Esophagus squamous epithelium (tissue), 5 donors: ENCODE data around the gene PRPSAP2. TPM values are rescaled to one million over a fixed set of nuclear protein-coding genes. Genes with fewer than 3 reads are reported as not detected.
A peak's percentile ranks its signal among the peaks of the same experiment; 100 is the strongest.

Experiments used
- DNase-seq: peaks from one replicate; lab custom pipeline; 2025; lab: John Stamatoyannopoulos, UW
- H3K27ac ChIP-seq, 4 donors: fragments of 200-600 bp; sonication (generic); one replicate each; pipeline ENCODE4 v1.5.1; 2016 to 2019; ENCODE audit warnings: mild to moderate bottlenecking in 1 of 4
- H3K27me3 ChIP-seq, 4 donors: fragments of 200-600 bp; sonication (generic); 1 replicate in 3 of 4; 2 replicates in 1 of 4; pipeline versions ENCODE4 v1.5.1 to v1.6.0; 2017 to 2021; ENCODE audit warnings: antibody characterized with exemption in 1 of 4
- H3K36me3 ChIP-seq, 3 donors: fragments of 200-600 bp; sonication (generic); one replicate each; pipeline ENCODE4 v1.5.1; 2016 to 2019
- H3K4me1 ChIP-seq, 3 donors: fragments of 200-600 bp; sonication (generic); one replicate each; pipeline ENCODE4 v1.5.1; 2017 to 2019
- H3K4me3 ChIP-seq, 4 donors: fragments of 200-600 bp; sonication (generic); 1 replicate in 3 of 4; 2 replicates in 1 of 4; pipeline ENCODE4 v1.5.1; 2016 to 2019; ENCODE audit warnings: mild to moderate bottlenecking in 2 of 4, moderate library complexity in 1 of 4
- H3K9me3 ChIP-seq, 3 donors: fragments of 200-600 bp; sonication (generic); one replicate each; pipeline ENCODE4 v1.5.1; 2016 to 2019
- POLR2A ChIP-seq, 4 donors: fragments of 450-650 bp; IDR thresholded peaks; one replicate each; pipeline ENCODE4 v1.6.1; 2017; ENCODE audit warnings: antibody characterized with exemption in 4 of 4, mild to moderate bottlenecking in 4 of 4, moderate library complexity in 3 of 4
- WGBS, 2 donors: methylation state at CpG; one replicate each; pipeline ENCODE4 v1.1.5; 2018; 5-methylcytosine and 5-hydroxymethylcytosine counted together
- intact Hi-C: fragments of 100-400 bp; cut with DNase I; formaldehyde crosslinking; loops from one replicate; pipeline ENCODE4 v1.15.0; 2022
- total RNA-seq, 4 donors: library from RNA; depleted of rRNA; stranded (reverse); fragments of >200 nt; gene quantifications; one replicate each; pipeline ENCODE4 v1.1.0, GENCODE V29; 2016
- TF ChIP-seq, protein P1 (sequence below), 6 experiments: fragments of 450-650 bp in 4 of 6; fragments of 200-600 bp in 2 of 6; sonication (generic) in 2 of 6; IDR thresholded peaks; one replicate each; pipeline ENCODE4 v1.5.1; 2016 to 2019; ENCODE audit warnings: antibody characterized with exemption in 6 of 6, mild to moderate bottlenecking in 4 of 6, moderate library complexity in 4 of 6
- donor health status: DM: yes; HTN: yes; CAD: no.

Gene PRPSAP2
- total RNA-seq, 4 donors from 2014 or later: 26.5 to 33.2 (median 28.6) TPM

DNA sequence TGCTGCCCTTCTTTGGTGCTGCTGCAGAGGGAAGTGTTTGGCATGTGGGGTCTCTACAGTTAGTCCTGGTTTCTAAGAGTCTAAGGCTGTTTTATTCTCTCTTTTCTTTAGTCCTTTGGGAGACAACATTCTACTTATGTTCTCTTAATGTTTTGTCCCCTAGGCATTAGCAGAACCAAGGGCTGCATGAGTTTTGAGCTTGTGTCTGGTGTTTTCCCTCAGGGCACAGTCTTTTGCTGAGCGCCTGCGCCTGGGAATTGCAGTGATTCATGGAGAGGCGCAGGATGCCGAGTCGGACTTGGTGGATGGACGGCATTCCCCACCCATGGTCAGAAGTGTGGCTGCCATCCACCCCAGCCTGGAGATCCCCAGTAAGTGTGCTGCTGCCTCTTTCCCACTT, 53.0 kb downstream of the PRPSAP2 start:
- peaks cover 0 to 94% (median 10%) of the 10 kb centered on the region in 3 donors for H3K36me3 ChIP-seq
- no peaks in the 10 kb centered on the region for H3K4me1 ChIP-seq
- no peaks in the 10 kb centered on the region for H3K9me3 ChIP-seq
- 86% methylated on average over 6 of the region's 6 CpGs for WGBS, 2 donors
- DNase-seq: no peak
- TF ChIP-seq, protein P1, sequence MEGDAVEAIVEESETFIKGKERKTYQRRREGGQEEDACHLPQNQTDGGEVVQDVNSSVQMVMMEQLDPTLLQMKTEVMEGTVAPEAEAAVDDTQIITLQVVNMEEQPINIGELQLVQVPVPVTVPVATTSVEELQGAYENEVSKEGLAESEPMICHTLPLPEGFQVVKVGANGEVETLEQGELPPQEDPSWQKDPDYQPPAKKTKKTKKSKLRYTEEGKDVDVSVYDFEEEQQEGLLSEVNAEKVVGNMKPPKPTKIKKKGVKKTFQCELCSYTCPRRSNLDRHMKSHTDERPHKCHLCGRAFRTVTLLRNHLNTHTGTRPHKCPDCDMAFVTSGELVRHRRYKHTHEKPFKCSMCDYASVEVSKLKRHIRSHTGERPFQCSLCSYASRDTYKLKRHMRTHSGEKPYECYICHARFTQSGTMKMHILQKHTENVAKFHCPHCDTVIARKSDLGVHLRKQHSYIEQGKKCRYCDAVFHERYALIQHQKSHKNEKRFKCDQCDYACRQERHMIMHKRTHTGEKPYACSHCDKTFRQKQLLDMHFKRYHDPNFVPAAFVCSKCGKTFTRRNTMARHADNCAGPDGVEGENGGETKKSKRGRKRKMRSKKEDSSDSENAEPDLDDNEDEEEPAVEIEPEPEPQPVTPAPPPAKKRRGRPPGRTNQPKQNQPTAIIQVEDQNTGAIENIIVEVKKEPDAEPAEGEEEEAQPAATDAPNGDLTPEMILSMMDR (IDR thresholded peaks at IDR 0.05): no peak
- TF ChIP-seq POLR2A (IDR thresholded peaks at IDR 0.05): no peak
- no peaks in the 10 kb centered on the region for H3K27me3 ChIP-seq
- no peak overlapping the region for H3K4me3 ChIP-seq
- H3K27ac ChIP-seq: no peak overlapping the region
- intact Hi-C loops: no loop called here

DNA sequence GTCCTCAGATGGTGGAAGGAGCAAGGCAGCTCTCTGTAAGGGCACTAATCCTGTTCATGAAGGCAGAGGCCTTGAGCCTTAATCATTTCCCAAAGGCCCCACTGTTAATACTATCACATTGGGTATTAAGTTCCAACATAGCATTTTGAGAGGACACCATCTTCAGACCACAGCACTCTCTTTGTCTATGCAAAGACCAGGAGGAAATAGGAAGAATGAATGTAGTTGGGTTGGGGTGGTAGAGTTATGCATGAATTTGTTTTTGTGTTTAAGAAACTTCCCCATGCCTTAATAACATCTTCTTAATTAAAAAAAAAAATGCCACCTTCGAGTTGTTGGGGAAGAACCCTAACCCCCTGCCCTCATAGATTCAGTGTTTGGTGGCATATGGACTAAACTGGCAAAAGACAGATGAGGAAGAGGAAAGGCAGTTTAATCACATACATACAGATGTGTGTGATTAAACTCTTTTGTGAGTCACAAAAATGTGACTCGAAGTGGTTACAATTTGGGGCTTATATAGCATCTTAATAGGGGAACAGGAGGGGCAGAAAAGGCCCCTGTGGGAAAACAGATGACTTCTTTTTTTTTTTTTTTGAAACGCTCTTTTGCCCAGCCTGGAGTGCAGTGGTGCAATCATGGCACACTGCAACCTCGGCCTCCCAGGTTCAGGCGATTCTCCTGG, 59.0 kb downstream of the PRPSAP2 start:
- Histone ChIP-seq H3K27me3 (no peaks in the 10 kb centered on the region), H3K9me3 (no peaks in the 10 kb centered on the region), H3K27ac (no peak overlapping the region), H3K4me3 (no peak overlapping the region), H3K4me1 (peaks cover 8 to 23% (median 11%) of the 10 kb centered on the region in 3 donors), H3K36me3 (peaks cover 3 to 76% (median 5%) of the 10 kb centered on the region in 3 donors)
- TF ChIP-seq POLR2A (IDR thresholded peaks at IDR 0.05): no peak
- TF ChIP-seq, protein P1 (IDR thresholded peaks at IDR 0.05): no peak
- intact Hi-C loops: no loop called here
- no peak for DNase-seq
- WGBS, 2 donors: 60 to 68% methylated on average over 5 of the region's 5 CpGs

DNA sequence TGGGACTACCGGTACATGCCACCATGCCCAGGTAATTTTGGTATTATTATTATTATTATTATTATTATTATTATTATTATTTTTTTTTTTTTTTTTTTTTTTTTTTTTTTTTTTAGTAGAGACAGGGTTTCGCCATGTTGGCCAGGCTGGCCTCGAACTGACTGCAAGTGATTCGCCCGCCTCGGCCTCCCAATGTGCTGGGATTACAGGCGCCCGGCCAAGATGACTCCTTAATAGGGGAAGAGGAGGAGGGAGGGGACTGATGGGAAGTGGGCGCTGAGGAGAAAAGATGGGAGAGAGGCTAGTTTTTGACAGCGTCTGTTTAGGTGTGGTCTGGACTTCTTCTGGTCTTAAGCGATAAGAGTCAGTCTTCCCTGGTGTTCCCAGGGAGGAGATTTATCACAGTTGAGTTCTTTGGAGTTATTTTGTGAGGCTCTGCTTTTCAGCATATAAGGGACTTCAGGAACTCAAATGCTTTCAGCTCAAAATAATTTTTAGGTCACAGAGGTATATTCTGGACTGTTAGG, 59.6 kb downstream of the PRPSAP2 start:
- no peak for DNase-seq
- Histone ChIP-seq H3K9me3 (no peaks in the 10 kb centered on the region), H3K27ac (no peak overlapping the region), H3K27me3 (no peaks in the 10 kb centered on the region), H3K4me1 (peaks cover 12 to 29% (median 14%) of the 10 kb centered on the region in 3 donors), H3K36me3 (peaks cover 3 to 70% (median 5%) of the 10 kb centered on the region in 3 donors), H3K4me3 (no peak overlapping the region)
- 90 to 94% methylated on average over 4 to 9 of the region's 11 CpGs for WGBS, 2 donors
- intact Hi-C loops: no loop called here
- no peak for TF ChIP-seq POLR2A (IDR thresholded peaks at IDR 0.05)
- TF ChIP-seq, protein P1 (IDR thresholded peaks at IDR 0.05): no peak

DNA sequence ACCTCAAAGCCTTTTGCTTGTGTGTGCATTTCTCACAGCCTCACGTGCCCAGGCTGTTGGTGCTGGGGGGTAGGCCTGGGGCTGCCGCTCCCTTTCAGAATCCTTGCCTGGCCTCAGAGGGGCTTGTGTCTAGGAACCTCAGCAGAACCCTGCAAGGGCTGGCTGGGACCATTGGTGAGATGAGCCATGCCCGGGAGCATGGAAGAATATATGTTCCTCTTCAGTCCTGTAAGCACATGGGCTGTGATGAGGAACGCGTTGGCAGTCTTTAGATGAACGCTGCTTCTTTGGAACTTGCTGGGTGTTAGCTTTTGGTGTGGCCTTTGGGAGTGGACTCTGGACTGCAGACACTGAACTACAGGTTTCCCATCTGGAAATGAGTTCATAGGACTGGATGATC, 62.0 kb downstream of the PRPSAP2 start:
- Histone ChIP-seq H3K27me3 (no peaks in the 10 kb centered on the region), H3K27ac (peak overlapping the region in 1 of 4 donors; percentile 36), H3K4me3 (no peak overlapping the region), H3K9me3 (no peaks in the 10 kb centered on the region), H3K4me1 (peaks cover 14 to 48% (median 15%) of the 10 kb centered on the region in 3 donors), H3K36me3 (peaks cover 3 to 56% (median 5%) of the 10 kb centered on the region in 3 donors)
- TF ChIP-seq, protein P1 (IDR thresholded peaks at IDR 0.05): no peak
- no peak for TF ChIP-seq POLR2A (IDR thresholded peaks at IDR 0.05)
- DNase-seq: no peak
- WGBS, 2 donors: 81 to 89% methylated on average over 3 to 5 of the region's 6 CpGs
- intact Hi-C loops: no loop called here

DNA sequence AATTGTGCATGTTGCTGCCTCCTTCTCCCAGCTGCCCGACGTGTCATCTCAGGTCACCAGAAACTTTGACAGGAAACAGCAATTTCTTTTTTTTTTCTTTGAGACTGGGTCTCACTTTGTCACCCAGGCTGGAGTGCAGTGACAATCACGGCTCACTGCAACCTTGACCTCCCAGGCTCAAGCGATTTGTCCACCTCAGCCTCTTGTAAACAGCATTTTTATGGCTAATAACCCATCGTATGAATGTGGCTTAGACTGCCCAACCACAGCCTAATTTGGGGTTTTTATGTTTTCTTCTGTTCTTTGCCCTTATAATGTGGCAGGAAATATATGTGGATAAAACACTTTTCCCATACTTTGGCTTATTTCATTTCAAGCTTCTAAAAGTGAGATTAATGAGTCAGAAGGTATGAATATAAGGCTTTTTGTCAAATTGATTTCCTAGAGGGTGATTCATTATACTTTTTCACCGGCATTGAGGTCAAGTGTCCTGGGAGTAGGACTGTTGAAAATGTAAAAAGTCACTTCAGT, 63.0 kb downstream of the PRPSAP2 start:
- H3K27me3 ChIP-seq: no peaks in the 10 kb centered on the region
- TF ChIP-seq POLR2A (IDR thresholded peaks at IDR 0.05): no peak
- TF ChIP-seq, protein P1 (IDR thresholded peaks at IDR 0.05): no peak
- DNase-seq: no peak
- H3K4me1 ChIP-seq: peaks cover 14 to 48% (median 15%) of the 10 kb centered on the region in 3 donors
- no peaks in the 10 kb centered on the region for H3K9me3 ChIP-seq
- intact Hi-C loops: no loop called here
- WGBS, 2 donors: 35 to 36% methylated on average over 6 of the region's 6 CpGs
- no peak overlapping the region for H3K4me3 ChIP-seq
- H3K27ac ChIP-seq: peak overlapping the region in 3 of 4 donors; percentile 14 to 53 (median 43)
- H3K36me3 ChIP-seq: peaks cover 3 to 56% (median 5%) of the 10 kb centered on the region in 3 donors
